Vagina (tissue), 2 donors: ENCODE data around the gene ELMO3. TPM values are rescaled to one million over a fixed set of nuclear protein-coding genes. Genes with fewer than 3 reads are reported as not detected.

ENCODE experiments used
- DNase-seq, 2 donors: peaks; one replicate each; pipeline ENCODE4 v3.0.0-alpha.2; 2017; ENCODE audit errors: extremely low spot score in 2 of 2
- H3K27ac ChIP-seq: fragments of 200-600 bp; sonication (generic); one replicate; pipeline ENCODE4 v1.5.1; 2019
- H3K27me3 ChIP-seq: fragments of 200-600 bp; sonication (generic); one replicate; pipeline ENCODE4 v1.5.1; 2019
- H3K36me3 ChIP-seq, 2 donors: fragments of 200-600 bp; sonication (generic); one replicate each; pipeline ENCODE4 v1.5.1; 2017 to 2019
- H3K4me1 ChIP-seq: fragments of 200-600 bp; sonication (generic); one replicate; pipeline ENCODE4 v1.5.1; 2019
- H3K4me3 ChIP-seq, 2 donors: fragments of 200-600 bp; sonication (generic); 1 replicate in 1 of 2; 2 replicates in 1 of 2; pipeline ENCODE4 v1.5.1; 2016 to 2019
- H3K9me3 ChIP-seq: fragments of 200-600 bp; sonication (generic); one replicate; pipeline ENCODE4 v1.5.1; 2019
- CTCF ChIP-seq, 3 experiments: fragments of 450-650 bp in 2 of 3; fragments of 200-600 bp in 1 of 3; sonication (generic) in 1 of 3; IDR thresholded peaks; one replicate each; pipeline ENCODE4 v1.5.1; 2017 to 2019; ENCODE audit warnings: antibody characterized with exemption in 3 of 3, mild to moderate bottlenecking in 2 of 3, moderate library complexity in 2 of 3
- POLR2A ChIP-seq, 2 donors: fragments of 450-650 bp; IDR thresholded peaks; one replicate each; pipeline ENCODE4 v1.6.1; 2017; ENCODE audit warnings: antibody characterized with exemption in 2 of 2, mild to moderate bottlenecking in 2 of 2, moderate library complexity in 2 of 2
- POLR2AphosphoS5 ChIP-seq, 2 donors: sonication (generic); formaldehyde crosslinking; IDR thresholded peaks; one replicate each; pipeline ENCODE4 v1.9.0; 2017; ENCODE audit warnings: antibody characterized with exemption in 2 of 2, mild to moderate bottlenecking in 2 of 2, low read depth in 1 of 2; ENCODE audit not compliant: insufficient read depth in 1 of 2
- intact Hi-C: fragments of 100-400 bp; cut with DNase I; formaldehyde crosslinking; loops from one replicate; pipeline ENCODE4 v1.15.1; 2023
- total RNA-seq: library from RNA; depleted of rRNA; stranded (reverse); fragments of >200 nt; gene quantifications from one replicate; pipeline ENCODE4 v1.2.3, GENCODE V29; 2016

ELMO3 gene
- total RNA-seq, 1 donor from 2014 or later = 21.6 TPM

- intact Hi-C loops = loop anchor here (5.0 kb wide), 1 partner anchor 878 kb away; no protein-coding TSS in a partner anchor
- H3K27me3 ChIP-seq = no peaks in the 10 kb centered on the region
- no peaks in the 10 kb centered on the region for H3K9me3 ChIP-seq
- peaks cover 41% of the 10 kb centered on the region for H3K4me1 ChIP-seq
- H3K27ac ChIP-seq = no peak overlapping the region
- TF ChIP-seq POLR2AphosphoS5 (IDR thresholded peaks at IDR 0.05; ENCODE audit: insufficient read depth in 1 of 2, low read depth in 1 of 2) = no peak
- no peak for TF ChIP-seq POLR2A (IDR thresholded peaks at IDR 0.05)
- no peak for TF ChIP-seq CTCF (IDR thresholded peaks at IDR 0.05)
- no peak overlapping the region for H3K4me3 ChIP-seq
- H3K36me3 ChIP-seq = peaks cover 7 to 44% of the 10 kb centered on the region in 2 donors
- DNase-seq = no peak
Measured at GRCh38 chr16:67195676-67196075, 3.3 kb upstream of the ELMO3 start.

- H3K4me1 ChIP-seq = peaks cover 34% of the 10 kb centered on the region
- TF ChIP-seq POLR2A (IDR thresholded peaks at IDR 0.05) (no peak), CTCF (IDR thresholded peaks at IDR 0.05) (no peak), POLR2AphosphoS5 (IDR thresholded peaks at IDR 0.05; ENCODE audit: insufficient read depth in 1 of 2, low read depth in 1 of 2) (no peak)
- no peak for DNase-seq
Measured at GRCh38 chr16:67196881-67197280, 2.0 kb upstream of the ELMO3 start.

GRCh38 chr16:67197704-67198103, 1.2 kb upstream of the ELMO3 start:
- peaks cover 30% of the 10 kb centered on the region for H3K4me1 ChIP-seq
- H3K36me3 ChIP-seq = peaks cover 7 to 60% of the 10 kb centered on the region in 2 donors
- DNase-seq = no peak
- no peak for TF ChIP-seq POLR2AphosphoS5 (IDR thresholded peaks at IDR 0.05; ENCODE audit: insufficient read depth in 1 of 2, low read depth in 1 of 2)
- TF ChIP-seq POLR2A (IDR thresholded peaks at IDR 0.05) = no peak
- no peak for TF ChIP-seq CTCF (IDR thresholded peaks at IDR 0.05)
- no peak overlapping the region for H3K4me3 ChIP-seq
- no peak overlapping the region for H3K27ac ChIP-seq
- intact Hi-C loops = loop anchor here (5.0 kb wide), 1 partner anchor 880 kb away; no protein-coding TSS in a partner anchor
- H3K27me3 ChIP-seq = no peaks in the 10 kb centered on the region
- no peaks in the 10 kb centered on the region for H3K9me3 ChIP-seq

More at GRCh38 chr16:67196881-67197280, 2.0 kb upstream of the ELMO3 start:
- Histone ChIP-seq H3K27me3 (no peaks in the 10 kb centered on the region), H3K4me3 (no peak overlapping the region), H3K36me3 (peaks cover 7 to 52% of the 10 kb centered on the region in 2 donors), H3K27ac (no peak overlapping the region), H3K9me3 (no peaks in the 10 kb centered on the region)
- intact Hi-C loops = loop anchor here (5.0 kb wide), 1 partner anchor 880 kb away; no protein-coding TSS in a partner anchor

GRCh38 chr16:67198238-67198734, 645 bp upstream of the ELMO3 start:
- DNase-seq = no peak
- Histone ChIP-seq H3K27ac (peak overlapping the region; percentile 38), H3K27me3 (no peaks in the 10 kb centered on the region), H3K36me3 (peaks cover 7 to 61% of the 10 kb centered on the region in 2 donors), H3K4me3 (no peak overlapping the region), H3K9me3 (no peaks in the 10 kb centered on the region), H3K4me1 (peaks cover 24% of the 10 kb centered on the region)
- TF ChIP-seq POLR2A (IDR thresholded peaks at IDR 0.05) = no peak
- TF ChIP-seq CTCF (IDR thresholded peaks at IDR 0.05) = peak in 2 of 3 experiments; percentile 22 to 30
- TF ChIP-seq POLR2AphosphoS5 (IDR thresholded peaks at IDR 0.05; ENCODE audit: insufficient read depth in 1 of 2, low read depth in 1 of 2) = no peak
- intact Hi-C loops = loop anchor here (5.0 kb wide), 1 partner anchor 881 kb away; no protein-coding TSS in a partner anchor

- Histone ChIP-seq H3K9me3 (no peaks in the 10 kb centered on the region), H3K27ac (no peak overlapping the region), H3K4me3 (peak overlapping the region; percentile 32 to 46), H3K4me1 (peaks cover 13% of the 10 kb centered on the region), H3K36me3 (peaks cover 7 to 53% of the 10 kb centered on the region in 2 donors), H3K27me3 (no peaks in the 10 kb centered on the region)
- TF ChIP-seq POLR2A (IDR thresholded peaks at IDR 0.05) (no peak), POLR2AphosphoS5 (IDR thresholded peaks at IDR 0.05; ENCODE audit: insufficient read depth in 1 of 2, low read depth in 1 of 2) (no peak), CTCF (IDR thresholded peaks at IDR 0.05) (no peak)
- DNase-seq = no peak
- intact Hi-C loops = loop anchor here (5.0 kb wide), 1 partner anchor 883 kb away; no protein-coding TSS in a partner anchor
Measured at GRCh38 chr16:67199808-67200198, 872 bp downstream of the ELMO3 start.
